GM12878 (cell line): Measurements from ENCODE around the gene RAB3A. TPM values are rescaled to one million over a fixed set of nuclear protein-coding genes. Genes with fewer than 3 reads are reported as not detected.

Source experiments
- ATAC-seq: fragments of 200-7000 bp; cut with Tn5 transposase; 3 replicates; pipeline ENCODE4 v1.9.1; 2020; ENCODE audit warnings: mild to moderate bottlenecking, moderate library complexity
- BruUV-seq: library from RNA; stranded (reverse); fragments of 400-500 nt; replicated peaks from 2 replicates; lab custom pipeline; 2021; lab: Mats Ljungman, UMichigan
- CTCF ChIA-PET: fragments of 300-600 bp; sonication (Branson Sonifier 250); formaldehyde crosslinking; extraction: SDS; loops from one replicate; lab custom pipeline; 2021; ENCODE audit warnings: inconsistent platforms; lab: Yijun Ruan, JAX
- POLR2A ChIA-PET: fragments of 350-600 bp; formaldehyde crosslinking; extraction: SDS; loops from one replicate; lab custom pipeline; 2021; ENCODE audit warnings: inconsistent platforms; lab: Charles Lee
- RAD21 ChIA-PET: fragments of 300-600 bp; sonication (Branson Sonifier 250); formaldehyde crosslinking; loops from one replicate; lab custom pipeline; 2023; ENCODE audit warnings: antibody characterized with exemption; ENCODE audit not compliant: unreplicated experiment; lab: Charles Lee
- SMC1A ChIA-PET: fragments of 300-600 bp; sonication (Branson Sonifier 250); formaldehyde crosslinking; loops from one replicate; lab custom pipeline; 2023; ENCODE audit not compliant: unreplicated experiment, uncharacterized antibody; lab: Charles Lee
- DNase-seq: peaks from one replicate; pipeline ENCODE4 v3.0.0-alpha.2; 2011; ENCODE audit warnings: low read depth, low spot score
- FAIRE-seq: peaks from 3 replicates; lab custom pipeline; 2011; peaks lifted over from hg19 to GRCh38; lab: Jason Lieb, UNC
- H2AFZ ChIP-seq: 2 replicates; pipeline ENCODE4 v1.6.0; 2011; ENCODE audit warnings: low read depth, low read length, control low read depth; ENCODE audit not compliant: control insufficient read depth
- H3K27ac ChIP-seq: 2 replicates; pipeline ENCODE4 v1.5.1; 2011; ENCODE audit warnings: control low read depth; ENCODE audit not compliant: control insufficient read depth, insufficient read depth
- H3K27me3 ChIP-seq, 2 experiments: replicated peaks in 1 of 2; 2 replicates each; pipeline versions ENCODE4 v1.6.0 to v1.6.1; 2011; ENCODE audit warnings: low read length in 1 of 2; ENCODE audit not compliant: control insufficient read depth in 2 of 2, insufficient read depth in 2 of 2
- H3K36me3 ChIP-seq, 2 experiments: 2 replicates each; pipeline ENCODE4 v1.5.1; 2011; ENCODE audit warnings: low read length in 1 of 2; ENCODE audit not compliant: control insufficient read depth in 2 of 2, insufficient read depth in 2 of 2
- H3K4me1 ChIP-seq: 2 replicates; pipeline ENCODE4 v1.6.1; 2011; ENCODE audit warnings: mild to moderate bottlenecking, low read length, moderate library complexity, mixed read lengths; ENCODE audit not compliant: control insufficient read depth, insufficient read depth
- H3K4me2 ChIP-seq: 2 replicates; pipeline ENCODE4 v1.6.0; 2011; ENCODE audit warnings: control low read depth; ENCODE audit not compliant: control insufficient read depth, insufficient read depth
- H3K4me3 ChIP-seq: fragments of 200-600 bp; sonication (generic); 2 replicates; pipeline ENCODE4 v1.5.1; 2016
- H3K79me2 ChIP-seq: 2 replicates; pipeline ENCODE4 v1.6.0; 2011; ENCODE audit warnings: low read length; ENCODE audit not compliant: control insufficient read depth, insufficient read depth
- H3K9ac ChIP-seq: 2 replicates; pipeline ENCODE4 v1.8.0; 2011; ENCODE audit warnings: low read length, control low read depth, mixed read lengths; ENCODE audit not compliant: control insufficient read depth, insufficient read depth
- H3K9me3 ChIP-seq: replicated peaks from 3 replicates; pipeline ENCODE4 v1.5.1; 2011; ENCODE audit warnings: mild to moderate bottlenecking, low read length; ENCODE audit not compliant: control insufficient read depth, insufficient read depth
- H4K20me1 ChIP-seq: 2 replicates; pipeline ENCODE4 v1.6.0; 2011; ENCODE audit not compliant: control insufficient read depth, insufficient read depth
- ASH2L ChIP-seq: fragments of 300-600, 200-600 bp; sonication (generic); IDR thresholded peaks from 2 replicates; pipeline ENCODE4 v1.6.1; 2017; ENCODE audit warnings: low read depth, mild to moderate bottlenecking, borderline replicate concordance
- GATAD2B ChIP-seq: fragments of 450-650 bp; conservative IDR thresholded peaks from 2 replicates; pipeline ENCODE4 v1.6.1; 2017; ENCODE audit warnings: low read depth, mild to moderate bottlenecking, moderate library complexity
- POLR2A ChIP-seq: IDR thresholded peaks from 2 replicates; pipeline ENCODE4 v1.6.1; 2011; ENCODE audit warnings: low read depth, mild to moderate bottlenecking, low read length
- POU2F2 ChIP-seq: IDR thresholded peaks from 3 replicates; pipeline ENCODE4 v1.6.1; 2011; ENCODE audit warnings: low read depth, mild to moderate bottlenecking, low read length, borderline replicate concordance
- WGBS: methylation state at CpG from one replicate; pipeline ENCODE4 v1.1.6; 2016; ENCODE audit warnings: low lambda C conversion rate; ENCODE audit not compliant: insufficient replicate concordance, insufficient coverage; ENCODE audit errors: missing lambda C conversion rate; 5-methylcytosine and 5-hydroxymethylcytosine counted together
- in situ Hi-C: fragments of 300-500 bp; cut with MboI; formaldehyde crosslinking; loops from 9 replicates; pipeline ENCODE4 v1.14.3; 2018; ENCODE audit warnings: mixed read lengths
- intact Hi-C: fragments of 100-400 bp; cut with micrococcal nuclease; formaldehyde crosslinking; loops from one replicate; pipeline ENCODE4 v1.14.2; 2022; ENCODE audit not compliant: unreplicated experiment
- polyA plus RNA-seq, 11 experiments: library from polyadenylated mRNA; depleted of rRNA in 4 of 11; unstranded in 6 of 11; stranded (reverse) in 5 of 11; fragments of >200 nt; fragmentation: Nextera tagmentation in 4 of 11; fragmentation: Illumina TruSeq in 1 of 11; extraction: Ambion mirVana in 4 of 11; extraction: Trizol in 1 of 11; gene quantifications; 1 replicate in 1 of 11; 2 replicates in 10 of 11; pipeline versions ENCODE4 v1.2.1 to v1.2.3, GENCODE V29; 2011 to 2016; ENCODE audit warnings: inconsistent platforms in 2 of 11, missing spikeins in 2 of 11, low read depth in 1 of 11
- total RNA-seq, 4 experiments: library from RNA; depleted of rRNA in 3 of 4; stranded (reverse); fragments of >200 nt in 3 of 4; fragmentation: Illumina TruSeq in 1 of 4; extraction: Trizol in 1 of 4; gene quantifications; 2 replicates each; pipeline versions ENCODE4 v1.2.1 to v1.2.3, GENCODE V29; 2013 to 2021

The RAB3A gene
- total and polyA plus RNA-seq, 10 of the 15 experiments (the other 5 are each of a cell fraction or from before 2014, with no cell fraction given) = 0.07 to 3.5 (median 1.2) TPM; not detected in 1

DNA sequence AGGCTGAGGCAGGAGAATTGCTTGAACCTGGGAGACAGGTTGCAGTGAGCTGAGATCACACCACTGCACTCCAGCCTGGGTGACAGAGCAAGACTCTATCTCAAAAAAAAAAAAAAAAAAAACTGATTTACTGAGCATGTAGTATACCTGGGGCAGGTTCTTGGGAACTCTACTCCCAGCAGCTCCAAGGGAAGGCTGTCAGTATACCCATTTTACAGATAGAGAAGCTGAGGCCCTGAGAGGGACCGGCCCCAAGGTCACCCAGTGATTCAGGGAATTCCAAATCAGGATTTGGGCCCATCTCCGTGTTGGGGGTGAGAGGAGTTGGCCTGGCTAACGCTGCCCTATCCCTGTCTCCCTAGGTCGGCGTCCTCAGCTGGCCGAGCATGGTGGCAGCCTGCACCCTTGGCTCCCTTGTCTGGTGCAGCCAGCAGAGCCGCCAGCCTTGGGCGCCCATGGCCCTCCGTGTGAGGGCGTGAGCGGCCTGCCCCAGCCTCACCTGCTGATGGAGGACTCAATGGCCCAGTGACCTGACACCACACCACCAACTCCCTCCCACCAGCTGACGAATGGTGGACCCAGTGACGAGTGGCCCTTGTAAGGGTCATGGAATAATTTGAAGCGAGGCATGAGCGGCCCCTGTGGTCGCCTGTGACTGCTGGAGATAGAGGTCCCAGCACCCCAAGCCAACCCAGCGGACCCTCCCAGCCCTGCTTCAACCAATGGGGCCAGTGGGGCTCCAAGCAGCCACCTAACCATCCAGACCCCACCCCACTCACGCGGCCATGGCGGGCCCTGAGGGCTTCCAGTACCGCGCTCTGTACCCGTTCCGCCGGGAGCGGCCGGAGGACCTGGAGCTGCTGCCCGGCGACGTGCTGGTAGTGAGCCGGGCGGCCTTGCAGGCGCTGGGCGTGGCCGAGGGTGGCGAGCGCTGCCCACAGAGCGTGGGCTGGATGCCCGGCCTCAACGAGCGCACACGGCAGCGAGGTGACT lies 48.5 kb downstream of the RAB3A start:
- in situ Hi-C loops = no loop called here
- no peaks in the 10 kb centered on the region for H3K27me3 ChIP-seq
- no peak overlapping the region for H3K27ac ChIP-seq
- no peak overlapping the region for H3K4me2 ChIP-seq
- no peak for FAIRE-seq
- TF ChIP-seq POLR2A = peak; percentile 20; the same call in 1 of the 2 replicates
- no peak for TF ChIP-seq ASH2L
- no peak for TF ChIP-seq GATAD2B
- TF ChIP-seq POU2F2 = no peak
- TF ChIP-seq, all 136 proteins: peak for 1
- H3K79me2 ChIP-seq = peaks cover 11% of the 10 kb centered on the region
- H3K36me3 ChIP-seq = peaks cover 0 to 6% of the 10 kb centered on the region in 2 experiments; a peak in 3 of 4 replicates
- H4K20me1 ChIP-seq = no peaks in the 10 kb centered on the region
- no peak overlapping the region for H3K4me3 ChIP-seq
- H3K4me1 ChIP-seq = peaks cover 16% of the 10 kb centered on the region
- ChIA-PET RAD21 (no interaction called here), POLR2A (interaction anchor here (0.6 kb wide), 2 partner anchors 85 to 191 kb away, joined by 4 to 6 read pairs; no protein-coding TSS in a partner anchor), SMC1A (interaction anchor here (0.9 to 1.2 kb wide), 2 partner anchors 42 to 44 kb away, joined by 3 read pairs; no protein-coding TSS in a partner anchor), CTCF (interaction anchor here (0.5 to 2.0 kb wide), 4 partner anchors 13 to 268 kb away, joined by 3 to 6 read pairs (median 4); no protein-coding TSS in a partner anchor)
- no peak overlapping the region for H3K9ac ChIP-seq
- H3K9me3 ChIP-seq = no peaks in the 10 kb centered on the region
- no peak overlapping the region for H2AFZ ChIP-seq
- DNase-seq = no peak
- BruUV-seq = no TSS peak
- no peak for ATAC-seq
- 95% methylated on average over 36 of the region's 43 CpGs for WGBS
- intact Hi-C loops = no loop called here
